AG10803 (cell line): ENCODE results near the gene CRIP1.
A peak's percentile ranks its signal among the peaks of the same experiment; 100 is the strongest.

Source experiments
- DNase-seq: peaks from one replicate; pipeline ENCODE4 v3.0.0; 2010; ENCODE audit warnings: low read depth
- H3K4me3 ChIP-seq: 2 replicates; pipeline ENCODE4 v1.5.1; 2011; ENCODE audit warnings: mild to moderate bottlenecking, low read length, control low read depth
- TF ChIP-seq, protein P1 (sequence below): conservative IDR thresholded peaks from 2 replicates; pipeline ENCODE4 v1.5.1; 2011; ENCODE audit warnings: mild to moderate bottlenecking, low read length, control low read depth, inconsistent platforms

CRIP1 gene, protein sequence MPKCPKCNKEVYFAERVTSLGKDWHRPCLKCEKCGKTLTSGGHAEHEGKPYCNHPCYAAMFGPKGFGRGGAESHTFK

DNA sequence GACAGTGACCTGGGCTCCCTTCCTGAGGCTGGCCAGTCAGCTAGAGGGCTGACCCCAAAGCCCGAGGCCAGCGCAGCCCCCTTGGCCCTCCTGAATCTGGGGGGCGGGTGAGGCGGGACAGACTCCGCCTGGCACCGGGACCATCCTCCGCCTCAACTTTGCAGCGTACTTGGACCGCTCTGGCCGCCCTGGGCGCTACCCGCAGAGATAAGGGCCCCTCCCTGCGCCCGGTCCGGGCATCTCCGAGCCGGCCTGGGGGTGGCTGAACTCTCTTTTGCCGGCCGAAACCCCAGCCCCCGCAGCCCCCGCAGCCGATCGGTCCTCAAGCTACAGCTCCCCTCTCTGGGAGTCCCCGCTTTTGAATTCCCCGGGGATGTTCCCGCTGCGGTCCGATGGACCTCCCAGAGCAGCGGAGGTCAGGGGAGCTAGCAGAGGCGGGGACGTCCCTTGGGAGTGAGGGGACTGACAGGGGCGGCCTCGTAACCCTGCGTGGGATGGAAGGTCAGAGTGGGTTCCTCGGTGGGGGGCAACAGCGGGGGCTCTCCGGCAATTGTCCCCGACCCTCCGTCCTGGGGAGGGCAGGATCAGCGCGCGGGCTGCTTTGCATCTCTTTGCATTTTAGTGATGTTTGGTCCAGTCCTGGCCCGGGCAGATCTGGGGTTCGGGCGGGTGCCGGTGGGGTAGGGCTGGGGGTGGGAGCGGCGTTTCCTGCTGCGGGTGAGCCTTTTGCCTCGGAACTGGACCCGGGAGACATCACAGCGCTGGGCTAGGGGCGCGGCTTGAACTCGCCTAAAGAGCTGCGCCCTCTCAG is at the start of gene CRIP1:
Gene CRIP1, plus strand, starts transcription at position 724 of the 811 bp plus-strand sequence. CDS start 374 bp downstream, outside the sequence.
- H3K4me3 ChIP-seq: peak within 1 kb of the TSS; percentile 69
- DNase-seq: no peak
- TF ChIP-seq, protein P1, sequence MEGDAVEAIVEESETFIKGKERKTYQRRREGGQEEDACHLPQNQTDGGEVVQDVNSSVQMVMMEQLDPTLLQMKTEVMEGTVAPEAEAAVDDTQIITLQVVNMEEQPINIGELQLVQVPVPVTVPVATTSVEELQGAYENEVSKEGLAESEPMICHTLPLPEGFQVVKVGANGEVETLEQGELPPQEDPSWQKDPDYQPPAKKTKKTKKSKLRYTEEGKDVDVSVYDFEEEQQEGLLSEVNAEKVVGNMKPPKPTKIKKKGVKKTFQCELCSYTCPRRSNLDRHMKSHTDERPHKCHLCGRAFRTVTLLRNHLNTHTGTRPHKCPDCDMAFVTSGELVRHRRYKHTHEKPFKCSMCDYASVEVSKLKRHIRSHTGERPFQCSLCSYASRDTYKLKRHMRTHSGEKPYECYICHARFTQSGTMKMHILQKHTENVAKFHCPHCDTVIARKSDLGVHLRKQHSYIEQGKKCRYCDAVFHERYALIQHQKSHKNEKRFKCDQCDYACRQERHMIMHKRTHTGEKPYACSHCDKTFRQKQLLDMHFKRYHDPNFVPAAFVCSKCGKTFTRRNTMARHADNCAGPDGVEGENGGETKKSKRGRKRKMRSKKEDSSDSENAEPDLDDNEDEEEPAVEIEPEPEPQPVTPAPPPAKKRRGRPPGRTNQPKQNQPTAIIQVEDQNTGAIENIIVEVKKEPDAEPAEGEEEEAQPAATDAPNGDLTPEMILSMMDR: no peak

DNA sequence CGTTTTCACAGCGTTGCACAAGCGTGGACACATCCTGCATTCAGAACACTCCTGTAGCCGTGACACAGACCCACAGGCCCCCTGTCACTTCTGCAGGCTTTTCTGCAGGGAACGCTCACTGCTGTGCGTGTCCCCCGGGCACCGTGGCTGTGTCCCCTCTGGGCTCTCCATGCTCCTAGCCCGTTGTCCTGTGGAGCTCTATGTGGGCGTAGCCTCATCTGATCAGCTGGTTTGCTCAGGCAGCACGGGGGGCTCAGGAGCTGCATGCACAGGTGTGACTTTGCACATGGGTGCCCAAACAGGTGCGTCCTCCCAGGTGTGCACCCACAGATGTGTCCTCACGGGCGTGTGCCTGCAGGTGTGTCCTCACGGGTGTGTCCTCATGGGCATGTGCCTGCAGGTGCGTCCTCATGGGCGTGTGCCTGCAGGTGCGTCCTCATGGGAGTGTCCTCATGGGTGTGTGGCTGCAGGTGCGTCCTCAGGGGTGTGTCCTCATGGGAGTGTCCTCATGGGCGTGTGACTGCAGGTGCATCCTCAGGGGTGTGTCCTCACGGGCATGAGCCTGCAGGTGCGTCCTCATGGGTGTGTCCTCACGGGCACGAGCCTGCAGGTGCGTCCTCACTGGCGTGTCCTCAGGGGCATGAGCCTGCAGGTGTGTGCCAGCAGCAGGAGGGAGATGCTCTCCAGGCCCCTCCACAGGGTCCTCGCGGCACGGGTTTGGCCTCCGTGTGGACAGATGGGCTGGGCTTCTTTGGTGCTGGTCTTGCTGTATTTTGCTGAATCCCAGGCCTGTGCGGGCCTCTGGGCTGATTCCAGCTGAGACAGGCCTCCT is 49.6 kb upstream of the CRIP1 start:
- no peak for DNase-seq
- TF ChIP-seq, protein P1: no peak
- H3K4me3 ChIP-seq: no peak overlapping the region

DNA sequence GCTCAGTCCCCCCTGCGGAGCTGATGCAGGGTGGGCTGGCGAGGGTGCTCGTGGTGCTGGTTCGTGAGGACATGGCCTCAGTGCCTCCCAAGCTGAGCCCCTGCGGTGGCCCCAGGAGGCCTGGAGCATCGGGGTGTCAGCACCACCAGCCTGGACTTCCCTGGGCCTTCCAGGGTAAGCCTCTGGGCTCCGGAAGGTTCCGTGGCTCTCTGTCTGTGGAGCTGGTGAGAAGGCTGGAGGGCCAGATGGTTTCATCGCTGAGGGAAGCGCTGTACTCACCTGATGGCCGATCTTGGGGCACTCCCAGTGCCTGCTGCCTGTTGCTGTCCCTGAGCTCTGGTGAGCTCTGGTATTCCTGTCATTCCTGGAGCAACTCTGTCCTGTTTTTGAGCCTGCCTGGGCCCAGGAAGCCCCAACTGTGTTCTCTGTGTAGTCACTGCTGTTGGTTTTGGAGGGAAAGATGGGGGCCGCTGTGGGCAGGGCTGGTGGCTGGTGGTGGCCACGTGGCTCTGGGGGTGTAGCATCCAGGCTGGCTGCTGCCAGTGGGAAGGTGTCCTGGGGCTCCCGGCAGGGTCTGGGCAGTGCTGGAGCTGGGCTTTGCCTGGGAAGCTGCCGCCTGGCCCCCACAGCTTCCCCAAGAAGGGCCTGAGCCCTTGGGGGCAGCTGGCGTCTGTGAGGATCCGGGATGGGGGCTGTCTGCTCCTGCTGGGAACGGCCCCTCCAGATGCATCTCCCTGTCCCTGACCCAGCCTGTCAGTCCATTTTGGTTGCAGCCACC is 48.8 kb upstream of the CRIP1 start:
- TF ChIP-seq, protein P1: no peak
- H3K4me3 ChIP-seq: no peak overlapping the region
- DNase-seq: no peak

DNA sequence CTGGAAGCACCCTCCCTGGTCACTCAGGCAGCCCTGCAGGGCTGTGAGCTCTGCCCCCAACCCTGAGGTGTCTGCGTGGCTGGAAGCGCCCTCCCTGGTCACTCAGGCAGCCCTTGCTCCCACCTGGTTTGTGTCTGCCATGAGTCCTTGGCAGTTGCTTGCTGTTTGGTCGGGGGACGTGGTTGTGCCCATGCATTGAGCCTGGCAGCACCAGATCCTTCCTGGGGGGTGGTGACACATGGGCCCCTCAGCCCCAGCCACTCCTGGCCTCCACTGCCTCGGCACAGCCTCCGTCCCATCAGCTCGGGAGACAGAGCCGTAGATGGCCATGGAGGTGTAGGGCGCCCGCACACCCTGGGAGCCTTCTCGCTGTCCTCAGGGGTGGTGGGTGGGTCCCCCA is 47.5 kb upstream of the CRIP1 start:
- TF ChIP-seq, protein P1: no peak
- no peak overlapping the region for H3K4me3 ChIP-seq
- no peak for DNase-seq

DNA sequence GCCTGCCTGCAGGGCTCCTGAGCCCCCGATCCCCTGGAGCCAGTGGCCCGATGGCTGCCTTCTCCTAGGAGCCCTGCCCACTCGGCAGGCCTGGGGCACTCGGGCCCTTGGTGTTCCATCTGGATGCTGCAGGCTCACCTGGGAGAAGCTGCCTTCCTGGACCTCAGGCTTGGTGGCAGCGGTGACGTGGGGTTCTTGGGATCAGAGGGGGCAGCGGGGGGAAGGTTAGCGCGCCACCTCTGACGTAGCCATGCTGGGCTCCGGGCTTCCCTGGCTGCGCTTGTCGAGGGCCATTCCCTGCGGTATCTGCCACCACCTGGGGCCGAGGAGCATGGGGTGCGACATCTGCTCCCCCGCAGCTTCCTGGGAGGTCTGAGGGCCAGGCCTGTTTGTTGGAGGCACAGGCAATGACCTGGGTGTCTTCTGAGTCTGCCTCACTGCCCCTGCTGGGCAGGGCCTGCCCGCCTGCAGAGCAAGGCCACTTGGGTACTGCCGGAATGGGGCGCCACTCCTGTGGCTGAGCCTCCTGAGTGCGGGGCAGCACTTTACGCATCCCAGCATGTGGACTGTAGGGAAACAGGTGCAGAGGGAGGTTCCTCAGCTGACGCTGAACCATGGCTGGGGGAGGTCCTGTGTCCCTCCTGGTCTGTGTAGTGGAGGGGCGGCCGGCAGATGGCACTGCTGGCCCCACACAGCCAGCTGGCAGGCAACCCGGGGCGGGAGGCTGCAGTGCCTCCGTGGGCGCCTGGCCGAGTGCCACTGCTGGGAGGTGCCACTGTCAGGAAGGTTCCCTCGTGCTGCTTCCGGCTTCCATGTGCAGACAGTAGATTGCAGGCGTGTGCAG is 46.8 kb upstream of the CRIP1 start:
- TF ChIP-seq, protein P1: no peak; the same call in 1 of the 2 replicates
- DNase-seq: peak; percentile 26
- no peak overlapping the region for H3K4me3 ChIP-seq

DNA sequence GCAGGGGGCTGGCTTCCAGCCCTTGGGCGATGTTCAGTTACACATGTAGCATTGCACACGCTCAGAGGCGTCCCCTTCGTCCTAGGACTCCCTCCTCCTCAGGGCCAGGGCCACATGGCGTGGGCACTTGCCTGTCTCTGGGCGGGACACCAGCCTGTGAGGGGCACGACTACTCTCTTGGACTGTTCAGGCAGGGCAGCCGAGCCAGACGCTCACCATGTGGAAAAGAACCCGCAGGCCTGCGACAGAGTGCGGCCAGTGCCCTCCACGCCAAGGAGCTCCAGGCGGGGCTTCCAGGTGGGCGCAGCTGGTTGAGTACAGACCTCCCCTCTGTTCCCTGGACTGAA is 46.2 kb upstream of the CRIP1 start:
- TF ChIP-seq, protein P1: no peak
- no peak for DNase-seq
- H3K4me3 ChIP-seq: no peak overlapping the region
